Muscle of arm (tissue), 12 donors: ENCODE data around the gene YPEL5. TPM values are rescaled to one million over a fixed set of nuclear protein-coding genes. Genes with fewer than 3 reads are reported as not detected.

Experiments
- DNase-seq: peaks from one replicate; pipeline ENCODE4 v3.0.0-alpha.2; 2013
- polyA plus RNA-seq, 12 donors: library from polyadenylated mRNA; unstranded; fragments of 120-200 nt; gene quantifications; one replicate each; pipeline ENCODE4 v1.2.1, GENCODE V29; 2013; ENCODE audit not compliant: insufficient read length in 12 of 12

YPEL5 gene
- polyA plus RNA-seq, 12 donors, result 33.1 to 75.4 (median 56.1) TPM; not detected in 1

- DNase-seq, result no peak
These were observed 50.9 kb downstream of the YPEL5 start for GRCh38 chr2:30197570-30198192.

GRCh38 chr2:30201990-30202389, 55.2 kb downstream of the YPEL5 start:
- DNase-seq, result peak; percentile 45

GRCh38 chr2:30203156-30203555, 56.3 kb downstream of the YPEL5 start:
- no peak for DNase-seq

- no peak for DNase-seq
These were observed 57.5 kb downstream of the YPEL5 start for GRCh38 chr2:30204281-30204680.

- DNase-seq, result no peak
These were observed 58.6 kb downstream of the YPEL5 start for GRCh38 chr2:30205456-30205855.

GRCh38 chr2:30206461-30207430, 59.9 kb downstream of the YPEL5 start:
- DNase-seq, result no peak

- peak; percentile 75 for DNase-seq
These were observed 61.6 kb downstream of the YPEL5 start for GRCh38 chr2:30208453-30208852.

- DNase-seq, result no peak
These were observed 62.4 kb downstream of the YPEL5 start for GRCh38 chr2:30209227-30209626.

Other genes starting within 250 kb of the YPEL5 start
- 1 to 10 TPM in 1 of 12 donors, under 1 TPM in 10, not detected in 1; 0.03 to 1.6 (median 0.12) TPM for gene ALK, start 225.4 kb upstream of the YPEL5 start, polyA plus RNA-seq
- gene LBH, start 84.5 kb downstream of the YPEL5 start, polyA plus RNA-seq, result 10 to 100 TPM in 11 of 12 donors, not detected in 1; 17.8 to 37.7 (median 27.1) TPM